Measurements from ENCODE around the gene GLYATL1B. TPM values are rescaled to one million over a fixed set of nuclear protein-coding genes. Genes with fewer than 3 reads are reported as not detected.
"Not testable (repeated sequence)": the region's sequence is repeated elsewhere in the genome, so short reads cannot be mapped to it uniquely, and the experiment has no call there.

GLYATL1B gene
- total and polyA plus RNA-seq, 7 donors, result not detected

DNA sequence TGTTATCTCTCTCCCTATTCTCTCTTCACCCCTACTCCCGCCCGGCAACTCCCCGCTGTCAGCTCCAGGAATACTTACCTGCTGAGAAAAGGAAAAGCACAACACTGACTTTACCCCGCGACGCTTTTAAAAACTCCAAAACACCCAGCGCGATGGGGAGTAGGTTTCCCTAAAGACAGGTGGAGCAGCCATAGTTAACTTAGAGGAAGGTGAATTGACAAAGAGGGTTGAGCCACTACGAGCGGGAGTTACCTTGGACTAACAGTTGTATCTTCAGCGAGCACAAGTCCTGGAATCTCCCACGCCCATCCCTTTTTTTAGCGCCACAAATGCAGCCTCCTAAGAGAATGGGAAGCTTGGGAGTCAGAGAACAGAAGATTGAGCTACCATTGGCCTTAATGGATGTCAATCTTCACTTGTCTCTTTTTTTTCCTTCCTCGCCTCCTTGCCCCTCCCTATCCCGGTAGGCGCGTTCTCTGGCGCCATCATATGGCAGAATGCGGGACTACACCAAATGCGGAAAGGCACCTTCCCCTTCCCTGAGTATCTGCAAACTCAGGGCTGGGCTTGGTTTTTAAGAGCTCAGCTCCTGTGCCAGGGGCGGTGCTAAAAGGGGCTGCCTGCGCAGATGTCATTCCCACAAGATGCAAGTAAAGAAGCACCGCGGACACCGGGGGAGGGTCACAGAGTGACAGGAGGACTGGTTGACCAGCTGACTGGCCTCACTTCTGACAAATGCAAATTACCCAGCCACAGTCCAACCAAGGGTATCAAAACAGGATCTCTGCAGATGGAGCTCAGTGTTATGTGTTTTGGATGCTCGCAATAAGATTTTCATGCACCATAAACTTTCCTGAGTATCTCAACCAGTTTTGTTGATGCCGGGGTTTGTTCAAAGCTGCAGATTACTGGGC is 27.7 kb upstream of the GLYATL1B start:
- peaks cover 9 to 62% (median 15%) of the 10 kb centered on the region in 3 donors for H3K27me3 ChIP-seq
- H3K4me1 ChIP-seq; H3K9me3 ChIP-seq; intact Hi-C loops (cut with DNase I); H3K36me3 ChIP-seq; H3K27ac ChIP-seq: not testable (repeated sequence)
- TF ChIP-seq, protein P1, sequence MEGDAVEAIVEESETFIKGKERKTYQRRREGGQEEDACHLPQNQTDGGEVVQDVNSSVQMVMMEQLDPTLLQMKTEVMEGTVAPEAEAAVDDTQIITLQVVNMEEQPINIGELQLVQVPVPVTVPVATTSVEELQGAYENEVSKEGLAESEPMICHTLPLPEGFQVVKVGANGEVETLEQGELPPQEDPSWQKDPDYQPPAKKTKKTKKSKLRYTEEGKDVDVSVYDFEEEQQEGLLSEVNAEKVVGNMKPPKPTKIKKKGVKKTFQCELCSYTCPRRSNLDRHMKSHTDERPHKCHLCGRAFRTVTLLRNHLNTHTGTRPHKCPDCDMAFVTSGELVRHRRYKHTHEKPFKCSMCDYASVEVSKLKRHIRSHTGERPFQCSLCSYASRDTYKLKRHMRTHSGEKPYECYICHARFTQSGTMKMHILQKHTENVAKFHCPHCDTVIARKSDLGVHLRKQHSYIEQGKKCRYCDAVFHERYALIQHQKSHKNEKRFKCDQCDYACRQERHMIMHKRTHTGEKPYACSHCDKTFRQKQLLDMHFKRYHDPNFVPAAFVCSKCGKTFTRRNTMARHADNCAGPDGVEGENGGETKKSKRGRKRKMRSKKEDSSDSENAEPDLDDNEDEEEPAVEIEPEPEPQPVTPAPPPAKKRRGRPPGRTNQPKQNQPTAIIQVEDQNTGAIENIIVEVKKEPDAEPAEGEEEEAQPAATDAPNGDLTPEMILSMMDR (IDR thresholded peaks at IDR 0.05), result peak in 3 of 4 experiments; percentile 15 to 40 (median 30)
- peak; percentile 65 for DNase-seq
- 6 to 7% methylated on average over 27 of the region's 27 CpGs for WGBS, 2 donors
- H3K4me3 ChIP-seq, result peak overlapping the region in 3 of 4 donors; percentile 5 to 25 (median 24)

DNA sequence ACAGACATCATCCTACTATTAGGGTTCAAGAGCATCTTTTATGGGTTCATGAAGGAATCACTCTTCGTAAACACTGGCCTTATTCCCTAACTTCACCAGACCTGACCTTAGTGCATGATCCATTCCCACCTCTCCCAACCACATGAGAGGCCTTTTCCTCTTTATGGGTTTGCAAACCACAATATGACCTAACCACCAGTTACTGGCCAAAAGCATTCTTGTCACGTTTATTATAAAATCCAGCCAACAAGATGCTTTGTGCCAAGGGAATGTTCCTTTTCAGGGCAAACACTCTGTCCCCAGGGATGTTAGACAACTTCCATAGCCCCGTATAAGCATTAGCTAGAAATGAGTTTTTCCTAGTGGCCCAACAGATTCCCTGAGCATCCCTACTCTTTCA is 26.0 kb upstream of the GLYATL1B start:
- H3K36me3 ChIP-seq; H3K4me1 ChIP-seq; H3K27ac ChIP-seq; DNase-seq; H3K9me3 ChIP-seq; intact Hi-C loops (cut with DNase I); H3K4me3 ChIP-seq: not testable (repeated sequence)
- H3K27me3 ChIP-seq, result peaks cover 9 to 63% (median 15%) of the 10 kb centered on the region in 3 donors
- 71 to 73% methylated on average over 3 of the region's 3 CpGs for WGBS, 2 donors

DNA sequence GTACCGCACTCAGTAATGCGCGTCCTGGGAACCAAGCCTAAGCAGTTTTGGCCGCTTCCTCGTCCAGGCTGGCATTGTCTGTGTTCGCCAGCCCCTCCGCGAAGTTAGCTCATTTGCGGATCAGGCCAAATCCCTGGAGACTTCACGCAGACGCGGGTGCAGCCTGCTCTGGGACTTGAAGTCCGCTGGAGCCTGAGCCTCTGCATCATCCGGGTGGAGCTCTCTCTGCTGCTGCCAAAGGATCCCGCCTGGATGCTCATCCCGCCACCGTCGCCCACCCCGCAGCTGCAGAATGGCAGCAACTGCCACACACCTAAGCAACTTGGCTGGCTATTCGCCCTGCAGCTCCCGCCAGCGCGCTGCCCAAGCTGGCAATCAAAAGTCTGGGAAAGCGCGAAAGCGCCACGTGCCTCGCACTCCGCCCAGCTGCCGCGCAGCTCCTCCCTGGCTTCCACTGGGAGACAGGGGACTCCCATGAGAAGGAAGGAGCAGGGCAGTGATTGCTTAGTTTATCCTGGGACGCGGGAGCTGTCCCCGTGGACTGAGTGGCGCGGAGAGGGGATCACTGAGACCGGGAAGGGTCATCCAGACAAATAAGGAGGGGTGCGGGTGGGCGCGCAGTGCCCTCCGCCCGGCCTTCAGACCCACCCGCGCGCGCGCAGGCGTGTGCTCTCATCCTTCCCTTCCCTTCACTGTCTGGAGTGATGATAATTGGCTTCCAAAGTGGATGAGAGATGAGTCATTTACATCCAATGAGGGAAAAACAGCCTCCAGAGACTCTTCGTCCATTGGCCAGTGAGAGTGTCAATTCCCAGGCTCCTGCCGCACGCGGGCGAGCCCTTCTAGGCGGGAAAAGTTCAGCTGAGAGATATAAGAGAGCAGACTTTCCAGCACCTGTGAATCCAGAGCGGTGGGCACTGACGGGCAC is 23.2 kb upstream of the GLYATL1B start:
- Histone ChIP-seq H3K36me3 (no peaks in the 10 kb centered on the region), H3K9me3 (no peaks in the 10 kb centered on the region), H3K27me3 (peaks cover 9 to 53% (median 15%) of the 10 kb centered on the region in 3 donors), H3K4me1 (peaks cover 0 to 6% (median 0%) of the 10 kb centered on the region in 4 donors), H3K4me3 (no peak overlapping the region), H3K27ac (no peak overlapping the region)
- TF ChIP-seq POLR2A (IDR thresholded peaks at IDR 0.05) (no peak), EP300 (IDR thresholded peaks at IDR 0.05) (no peak), POLR2AphosphoS5 (IDR thresholded peaks at IDR 0.05) (no peak)
- TF ChIP-seq, protein P1 (IDR thresholded peaks at IDR 0.05), result no peak
- DNase-seq, result no peak
- intact Hi-C loops (cut with DNase I), result no loop called here
- WGBS, 2 donors, result 52 to 63% methylated on average over 56 of the region's 56 CpGs

DNA sequence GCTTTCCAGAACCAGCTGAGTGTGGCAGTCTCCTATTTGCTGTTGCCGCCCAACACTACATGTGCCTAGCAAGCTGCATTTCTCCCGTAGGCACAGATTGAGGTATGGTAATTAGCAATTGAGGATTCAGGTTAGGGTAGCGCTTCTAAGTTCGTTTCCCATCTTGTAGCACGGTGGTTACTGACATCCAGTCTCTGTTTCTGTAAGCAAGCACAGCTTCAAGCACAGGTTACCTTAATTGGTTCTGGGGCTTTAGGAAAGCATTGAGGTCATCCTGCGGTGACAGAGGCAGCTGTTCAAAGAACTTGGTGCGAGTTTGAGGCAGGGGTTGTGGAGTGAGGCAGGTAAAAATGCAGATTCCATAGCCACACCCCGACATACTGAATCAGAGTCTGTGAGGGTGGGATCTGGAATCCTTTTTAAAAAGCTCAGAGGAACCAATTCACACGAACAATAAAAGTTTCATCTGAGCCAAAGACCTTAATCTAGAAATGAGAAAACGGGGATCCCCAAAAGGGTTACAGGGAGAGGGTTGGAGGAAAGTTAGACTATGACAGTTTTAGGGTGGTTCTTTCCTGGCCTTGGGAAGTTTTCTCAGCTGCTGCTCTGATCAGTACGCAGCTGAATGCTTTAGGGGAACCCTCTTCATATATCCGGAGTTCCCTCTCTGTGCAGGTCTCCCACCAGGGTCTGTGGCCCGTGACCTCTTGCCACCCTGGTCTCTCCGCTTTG is 21.9 kb upstream of the GLYATL1B start:
- intact Hi-C loops (cut with DNase I); H3K4me1 ChIP-seq; H3K27ac ChIP-seq; H3K4me3 ChIP-seq; DNase-seq; H3K9me3 ChIP-seq; H3K36me3 ChIP-seq: not testable (repeated sequence)
- 75 to 80% methylated on average over 14 of the region's 14 CpGs for WGBS, 2 donors
- peaks cover 0 to 41% (median 7%) of the 10 kb centered on the region in 3 donors for H3K27me3 ChIP-seq

DNA sequence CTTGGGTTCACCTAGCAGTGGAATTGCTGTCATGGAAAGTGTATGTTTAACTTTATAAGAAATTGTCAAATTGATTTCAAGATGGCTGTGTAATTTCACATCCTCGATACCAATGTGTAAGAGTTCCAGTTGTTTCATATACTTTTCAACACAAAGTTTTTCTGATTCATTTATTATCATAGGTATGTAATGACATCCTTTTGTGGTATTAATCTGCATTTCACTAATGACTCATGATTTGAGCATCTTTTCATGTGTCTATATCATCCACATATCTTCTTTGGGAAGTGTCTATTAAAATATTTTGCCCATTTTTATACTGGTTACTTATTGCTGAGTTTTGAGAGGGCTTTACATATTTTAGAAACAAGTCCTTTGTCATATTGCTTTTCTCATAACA is 17.0 kb upstream of the GLYATL1B start:
- TF ChIP-seq, protein P1 (IDR thresholded peaks at IDR 0.05), result no peak
- TF ChIP-seq POLR2A (IDR thresholded peaks at IDR 0.05) (no peak), EP300 (IDR thresholded peaks at IDR 0.05) (no peak), POLR2AphosphoS5 (IDR thresholded peaks at IDR 0.05) (no peak)
- no peaks in the 10 kb centered on the region for H3K27me3 ChIP-seq
- H3K36me3 ChIP-seq, result no peaks in the 10 kb centered on the region
- H3K4me3 ChIP-seq, result no peak overlapping the region
- H3K9me3 ChIP-seq, result peaks cover 0 to 2% (median 0%) of the 10 kb centered on the region in 4 donors
- no peaks in the 10 kb centered on the region for H3K4me1 ChIP-seq
- no peak overlapping the region for H3K27ac ChIP-seq
- intact Hi-C loops (cut with DNase I), result no loop called here
- WGBS, 2 donors, result 73 to 91% methylated on average over 1 of the region's 1 CpG
- DNase-seq, result no peak
